HepG2 (cell line): ENCODE results near the gene CYB561. TPM values are rescaled to one million over a fixed set of nuclear protein-coding genes. Genes with fewer than 3 reads are reported as not detected.

Experiments
- ARNT2 ChIP-seq: sonication (generic); formaldehyde crosslinking; IDR thresholded peaks from 2 replicates; pipeline ENCODE4 v1.8.0; 2022; ENCODE audit warnings: mild to moderate bottlenecking, low read depth, missing genetic modification reagents, moderate library complexity
- FOXO1 ChIP-seq: sonication (generic); formaldehyde crosslinking; IDR thresholded peaks from 2 replicates; pipeline ENCODE4 v1.4.0; 2020; ENCODE audit warnings: missing genetic modification reagents
- HDAC6 ChIP-seq: fragments of 200-600 bp; sonication (generic); IDR thresholded peaks from 2 replicates; pipeline ENCODE4 v1.7.0; 2017; ENCODE audit warnings: mild to moderate bottlenecking, antibody characterized with exemption, low read length, low read depth
- HOXA3 ChIP-seq: sonication (generic); formaldehyde crosslinking; IDR thresholded peaks from 2 replicates; pipeline ENCODE4 v1.5.0; 2020; ENCODE audit warnings: missing genetic modification reagents
- KLF16 ChIP-seq, 2 experiments: sonication (generic) in 1 of 2; formaldehyde crosslinking in 1 of 2; IDR thresholded peaks; 2 replicates each; pipeline versions ENCODE4 v1.6.1 to v1.8.0; 2016 to 2023; ENCODE audit warnings: missing genetic modification reagents in 2 of 2, missing compliant biosample characterization in 1 of 2
- KLF6 ChIP-seq: IDR thresholded peaks from 2 replicates; pipeline ENCODE4 v1.8.0; 2016; ENCODE audit warnings: missing biosample characterization, missing genetic modification reagents
- MEF2D ChIP-seq: sonication (generic); formaldehyde crosslinking; IDR thresholded peaks from 2 replicates; pipeline ENCODE4 v1.5.1; 2020; ENCODE audit warnings: mild to moderate bottlenecking, missing genetic modification reagents
- MXD4 ChIP-seq: IDR thresholded peaks from 2 replicates; pipeline ENCODE4 v1.6.1; 2016; ENCODE audit warnings: mild to moderate bottlenecking, missing biosample characterization, missing genetic modification reagents
- PHF5A ChIP-seq: IDR thresholded peaks from one replicate; pipeline ENCODE4 v1.6.1; 2018; ENCODE audit warnings: low read depth, missing genetic modification reagents; ENCODE audit not compliant: unreplicated experiment
- POGK ChIP-seq: sonication (generic); formaldehyde crosslinking; conservative IDR thresholded peaks from 2 replicates; pipeline ENCODE4 v1.8.0; 2022; ENCODE audit warnings: mild to moderate bottlenecking, moderate library complexity, missing genetic modification reagents
- RARA ChIP-seq: IDR thresholded peaks from 2 replicates; pipeline ENCODE4 v1.6.1; 2016; ENCODE audit warnings: missing genetic modification reagents, missing compliant biosample characterization
- RELA ChIP-seq: sonication (generic); formaldehyde crosslinking; IDR thresholded peaks from 2 replicates; pipeline ENCODE4 v1.4.0; 2020; ENCODE audit warnings: missing genetic modification reagents
- SIN3A ChIP-seq: IDR thresholded peaks from 2 replicates; pipeline ENCODE4 v1.6.1; 2011; ENCODE audit warnings: low read depth, mild to moderate bottlenecking, control low read depth, low read length, borderline replicate concordance
- ZBTB26 ChIP-seq: IDR thresholded peaks from 2 replicates; pipeline ENCODE4 v1.6.1; 2016; ENCODE audit warnings: missing compliant biosample characterization, missing genetic modification reagents, borderline replicate concordance
- ZBTB39 ChIP-seq: sonication (generic); formaldehyde crosslinking; IDR thresholded peaks from 2 replicates; pipeline ENCODE4 v1.5.0; 2020; ENCODE audit warnings: missing genetic modification reagents
- ZBTB7B ChIP-seq: sonication (generic); formaldehyde crosslinking; IDR thresholded peaks from 2 replicates; pipeline ENCODE4 v1.4.0; 2020; ENCODE audit warnings: missing genetic modification reagents
- ZFP36L1 ChIP-seq: sonication (generic); formaldehyde crosslinking; IDR thresholded peaks from 2 replicates; pipeline ENCODE4 v1.8.0; 2022; ENCODE audit warnings: mild to moderate bottlenecking, missing genetic modification reagents, moderate library complexity
- ZNF362 ChIP-seq: sonication (generic); formaldehyde crosslinking; IDR thresholded peaks from 2 replicates; pipeline ENCODE4 v1.4.0; 2020; ENCODE audit warnings: missing genetic modification reagents, mild to moderate bottlenecking, borderline replicate concordance
- ZNF501 ChIP-seq: sonication (generic); formaldehyde crosslinking; IDR thresholded peaks from 2 replicates; pipeline ENCODE4 v1.5.1; 2020; ENCODE audit warnings: mild to moderate bottlenecking, moderate library complexity, missing genetic modification reagents
- ZNF552 ChIP-seq: sonication (generic); formaldehyde crosslinking; IDR thresholded peaks from 2 replicates; pipeline ENCODE4 v1.9.0; 2022; ENCODE audit warnings: missing genetic modification reagents, mild to moderate bottlenecking, borderline replicate concordance
- ZNF639 ChIP-seq: conservative IDR thresholded peaks from 2 replicates; pipeline ENCODE4 v1.6.1; 2018; ENCODE audit warnings: missing genetic modification reagents
- ZNF709 ChIP-seq: sonication (generic); formaldehyde crosslinking; IDR thresholded peaks from 2 replicates; pipeline ENCODE4 v1.5.0; 2020; ENCODE audit warnings: mild to moderate bottlenecking, missing genetic modification reagents
- ZNF782 ChIP-seq: sonication (generic); formaldehyde crosslinking; IDR thresholded peaks from 2 replicates; pipeline ENCODE4 v1.4.0; 2020; ENCODE audit warnings: missing genetic modification reagents, mild to moderate bottlenecking, borderline replicate concordance
- polyA plus RNA-seq, 8 experiments: library from polyadenylated mRNA; depleted of rRNA in 3 of 8; stranded (reverse) in 7 of 8; unstranded in 1 of 8; fragments of >200 nt; fragmentation: Illumina TruSeq in 4 of 8; extraction: Trizol in 4 of 8; gene quantifications; 2 replicates each; pipeline versions ENCODE4 v1.2.1 to v1.2.3, GENCODE V29; 2011 to 2016; ENCODE audit warnings: low read depth in 4 of 8, missing spikeins in 1 of 8, mixed read lengths in 1 of 8; ENCODE audit not compliant: insufficient read depth in 1 of 8
- total RNA-seq, 5 experiments: library from RNA; depleted of rRNA; stranded (reverse); fragments of >200 nt; fragmentation: Illumina TruSeq; extraction: Trizol; gene quantifications; 2 replicates each; pipeline ENCODE4 v1.2.3, GENCODE V29; 2016; ENCODE audit warnings: low read depth in 1 of 5

Gene CYB561
- total and polyA plus RNA-seq, 2 of the 13 experiments (the other 11 are each of a cell fraction or from before 2014, with no cell fraction given): 1.5 to 6.7 TPM

GRCh38 chr17:63445954-63446752, at the start of gene CYB561 (continued):
- TF ChIP-seq ZBTB39 (no peak), FOXO1 (CRISPR knock-in tag) (no peak), RARA (CRISPR knock-in tag) (no peak), SIN3A (no peak), ZNF782 (CRISPR knock-in tag) (0 out of 2 replicates have a peak, but pooled peaks have one; percentile 5), HOXA3 (peak; percentile 62), ZNF639 (CRISPR knock-in tag) (no peak), ZNF362 (CRISPR knock-in tag) (no peak), POGK (CRISPR knock-in tag) (0 out of 2 replicates have a peak, but pooled peaks have one; percentile 52), PHF5A (CRISPR knock-in tag) (no peak), RELA (CRISPR knock-in tag) (no peak), ZBTB26 (CRISPR knock-in tag) (no peak), MXD4 (no peak), KLF6 (no peak), ZNF709 (CRISPR knock-in tag) (no peak), ZBTB7B (CRISPR knock-in tag) (no peak), KLF16 (CRISPR knock-in tag; IDR thresholded peaks at IDR 0.05) (no peak), ZNF552 (CRISPR knock-in tag) (no peak), MEF2D (CRISPR knock-in tag) (no peak), ZNF501 (CRISPR knock-in tag) (peak; percentile 59; the same call in 1 of the 2 replicates), HDAC6 (no peak), ARNT2 (CRISPR knock-in tag) (0 out of 2 replicates have a peak, but pooled peaks have one; percentile 31), ZFP36L1 (CRISPR knock-in tag) (no peak)
